ENCODE results near the gene AQP11. TPM values are rescaled to one million over a fixed set of nuclear protein-coding genes. Genes with fewer than 3 reads are reported as not detected.

AQP11 gene
- total RNA-seq, 1 experiment from 2014 or later, result 2.2 TPM

DNA sequence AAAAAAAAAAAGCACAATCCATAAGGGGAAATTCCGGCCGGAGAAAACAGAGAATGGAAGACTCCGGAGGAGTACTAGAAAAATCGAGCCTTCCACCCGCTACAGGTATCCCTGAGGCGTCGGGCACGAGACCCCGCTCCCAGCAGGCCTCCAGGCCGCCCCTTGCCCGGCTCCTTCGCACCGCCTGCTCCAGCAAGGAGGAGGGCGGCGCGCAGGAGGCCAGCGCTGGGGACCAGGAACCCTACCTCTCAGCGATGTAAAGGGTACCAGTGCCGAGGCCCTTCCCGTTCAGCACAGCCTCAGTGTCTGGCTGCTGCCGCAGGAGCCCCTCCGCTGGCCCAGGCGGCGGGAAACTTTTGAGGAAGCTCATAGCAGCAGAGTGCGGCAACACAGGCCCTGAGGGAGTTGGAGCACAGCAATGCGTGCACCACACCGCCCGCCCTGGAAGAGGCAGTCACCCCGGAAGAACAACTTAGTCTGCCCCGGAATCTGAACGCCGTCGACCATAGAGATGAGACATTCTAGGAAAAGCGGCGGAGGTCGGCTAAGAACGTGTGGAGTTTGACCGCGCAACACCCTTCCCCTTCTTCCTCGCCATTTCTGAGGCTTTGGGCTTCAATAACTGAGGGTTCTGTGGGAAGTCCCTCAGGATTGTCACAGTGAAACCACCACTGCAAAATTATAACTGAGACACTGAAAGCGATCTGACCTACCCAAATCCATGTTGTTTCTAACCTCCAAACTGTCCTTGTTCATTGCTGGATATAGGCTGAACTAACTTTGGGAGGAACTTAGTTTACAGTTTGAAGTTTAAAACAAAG is 47.8 kb downstream of the AQP11 start, which contains the start of gene CLNS1A:
Gene CLNS1A (minus strand): TSS at position 450 of the 821 bp plus-strand sequence. CDS start 80 bp downstream, at position 370.
- ChIA-PET CTCF (interaction anchor here (0.7 kb wide), 2 partner anchors 90 to 362 kb away, joined by 3 read pairs; no protein-coding TSS in a partner anchor), POLR2A (ENCODE audit: unreplicated experiment) (no interaction called here)
- H2AFZ ChIP-seq (ENCODE audit: low read length), result peak within 1 kb of the TSS; percentile 93
- H3K9me3 ChIP-seq (ENCODE audit: low read length), result no peaks in the 10 kb centered on the region
- H3K4me1 ChIP-seq (ENCODE audit: insufficient read depth, low read length), result peaks cover 19% of the 10 kb centered on the region
- no peaks in the 10 kb centered on the region for H3K27me3 ChIP-seq (ENCODE audit: low read length)
- BruUV-seq (replicated peaks), result no TSS peak
- H3K9ac ChIP-seq (ENCODE audit: low read length), result peak within 1 kb of the TSS; percentile 93
- no peaks in the 10 kb centered on the region for H3F3A ChIP-seq (ENCODE audit: low read length, unreplicated experiment)
- peaks cover 57% of the 10 kb centered on the region for H3K79me2 ChIP-seq (ENCODE audit: low read length)
- peak within 1 kb of the TSS; percentile 64 for H3K27ac ChIP-seq (ENCODE audit: low read length)
- peak within 1 kb of the TSS; percentile 85 for H3K4me3 ChIP-seq (ENCODE audit: low read length)
- peaks cover 4% of the 10 kb centered on the region; the same call in 1 of the 2 replicates for H3K36me3 ChIP-seq (ENCODE audit: low read depth, low read length)
- DNase-seq, result peak; percentile 93
- no peaks in the 10 kb centered on the region for H3K9me2 ChIP-seq (replicated peaks; ENCODE audit: low read length)
- intact Hi-C loops (cut with micrococcal nuclease), result loop anchor here (1.0 kb wide), 3 partner anchors 35 to 357 kb away; partner anchors contain the start of genes AAMDC and INTS4
- peak; percentile 99 for ATAC-seq
- peaks cover 8% of the 10 kb centered on the region; the same call in 1 of the 2 replicates for H4K20me1 ChIP-seq (ENCODE audit: low read length)
- peak within 1 kb of the TSS; percentile 86 for H3K4me2 ChIP-seq (ENCODE audit: low read length)
- TF ChIP-seq, protein P1, sequence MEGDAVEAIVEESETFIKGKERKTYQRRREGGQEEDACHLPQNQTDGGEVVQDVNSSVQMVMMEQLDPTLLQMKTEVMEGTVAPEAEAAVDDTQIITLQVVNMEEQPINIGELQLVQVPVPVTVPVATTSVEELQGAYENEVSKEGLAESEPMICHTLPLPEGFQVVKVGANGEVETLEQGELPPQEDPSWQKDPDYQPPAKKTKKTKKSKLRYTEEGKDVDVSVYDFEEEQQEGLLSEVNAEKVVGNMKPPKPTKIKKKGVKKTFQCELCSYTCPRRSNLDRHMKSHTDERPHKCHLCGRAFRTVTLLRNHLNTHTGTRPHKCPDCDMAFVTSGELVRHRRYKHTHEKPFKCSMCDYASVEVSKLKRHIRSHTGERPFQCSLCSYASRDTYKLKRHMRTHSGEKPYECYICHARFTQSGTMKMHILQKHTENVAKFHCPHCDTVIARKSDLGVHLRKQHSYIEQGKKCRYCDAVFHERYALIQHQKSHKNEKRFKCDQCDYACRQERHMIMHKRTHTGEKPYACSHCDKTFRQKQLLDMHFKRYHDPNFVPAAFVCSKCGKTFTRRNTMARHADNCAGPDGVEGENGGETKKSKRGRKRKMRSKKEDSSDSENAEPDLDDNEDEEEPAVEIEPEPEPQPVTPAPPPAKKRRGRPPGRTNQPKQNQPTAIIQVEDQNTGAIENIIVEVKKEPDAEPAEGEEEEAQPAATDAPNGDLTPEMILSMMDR (conservative IDR thresholded peaks at IDR 0.05; ENCODE audit: low read depth, low read length), result no peak
- no peak for TF ChIP-seq EZH2phosphoT487 (IDR thresholded peaks at IDR 0.05; ENCODE audit: borderline replicate concordance, low read length)
- no peak for TF ChIP-seq EZH2 (IDR thresholded peaks at IDR 0.05; ENCODE audit: low read length, unreplicated experiment)

DNA sequence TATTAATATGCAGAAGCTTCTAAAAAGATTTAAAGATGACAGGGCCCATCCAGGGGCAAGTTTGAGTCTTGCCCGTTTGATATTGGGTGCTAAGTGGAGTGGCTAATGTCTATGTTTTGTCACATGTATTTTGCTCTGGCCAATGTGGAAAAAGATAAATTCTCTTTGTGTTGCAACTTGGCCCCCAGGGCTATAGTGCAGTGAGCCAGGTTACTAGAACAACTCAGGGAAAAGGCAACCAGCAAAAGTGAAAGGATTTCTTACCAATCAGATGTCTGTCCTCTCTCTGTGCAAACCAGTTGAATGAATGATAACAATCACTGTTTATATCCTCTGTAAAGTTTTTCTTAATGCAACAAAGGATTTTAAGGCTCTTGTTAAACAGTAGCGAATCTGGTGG is 52.5 kb downstream of the AQP11 start:
- Histone ChIP-seq H3K9me2 (replicated peaks; ENCODE audit: low read length) (no peaks in the 10 kb centered on the region), H3K27me3 (ENCODE audit: low read length) (no peaks in the 10 kb centered on the region), H3K79me2 (ENCODE audit: low read length) (peaks cover 11% of the 10 kb centered on the region), H3K4me2 (ENCODE audit: low read length) (no peak overlapping the region), H3F3A (ENCODE audit: low read length, unreplicated experiment) (no peaks in the 10 kb centered on the region), H3K9me3 (ENCODE audit: low read length) (no peaks in the 10 kb centered on the region), H3K4me3 (ENCODE audit: low read length) (no peak overlapping the region), H3K9ac (ENCODE audit: low read length) (no peak overlapping the region), H3K27ac (ENCODE audit: low read length) (no peak overlapping the region), H2AFZ (ENCODE audit: low read length) (0 out of 2 replicates have a peak overlapping the region, but pooled peaks have one; percentile 3), H3K36me3 (ENCODE audit: low read depth, low read length) (no peaks in the 10 kb centered on the region), H3K4me1 (ENCODE audit: insufficient read depth, low read length) (peaks cover 19% of the 10 kb centered on the region), H4K20me1 (ENCODE audit: low read length) (no peaks in the 10 kb centered on the region)
- DNase-seq (no peak), ATAC-seq (no peak)
- TF ChIP-seq EZH2phosphoT487 (IDR thresholded peaks at IDR 0.05; ENCODE audit: borderline replicate concordance, low read length), result no peak
- no peak for TF ChIP-seq EZH2 (IDR thresholded peaks at IDR 0.05; ENCODE audit: low read length, unreplicated experiment)
- TF ChIP-seq, protein P1 (conservative IDR thresholded peaks at IDR 0.05; ENCODE audit: low read depth, low read length), result no peak
- ChIA-PET CTCF (no interaction called here), POLR2A (ENCODE audit: unreplicated experiment) (interaction anchor here (0.6 kb wide), 1 partner anchor 85 kb away, joined by 3 read pairs; no protein-coding TSS in a partner anchor)
- no TSS peak for BruUV-seq (replicated peaks)
- intact Hi-C loops (cut with micrococcal nuclease), result no loop called here
